Mammary epithelial cell (primary cell): ENCODE data around the gene TRAIP.

Source experiments
- EZH2 ChIP-seq: IDR thresholded peaks from 2 replicates; pipeline ENCODE4 v1.6.1; 2012; ENCODE audit warnings: low read length, inconsistent platforms, borderline replicate concordance
- TF ChIP-seq, protein P1 (sequence below), 2 donors: IDR thresholded peaks in 1 of 2; conservative IDR thresholded peaks in 1 of 2; 2 replicates each; pipeline ENCODE4 v1.5.1; 2011 to 2012; ENCODE audit warnings: inconsistent platforms in 2 of 2, low read length in 2 of 2, mild to moderate bottlenecking in 2 of 2, control low read depth in 1 of 2, low read depth in 1 of 2; ENCODE audit not compliant: insufficient read depth in 1 of 2; ENCODE audit errors: extremely low read depth in 1 of 2

DNA sequence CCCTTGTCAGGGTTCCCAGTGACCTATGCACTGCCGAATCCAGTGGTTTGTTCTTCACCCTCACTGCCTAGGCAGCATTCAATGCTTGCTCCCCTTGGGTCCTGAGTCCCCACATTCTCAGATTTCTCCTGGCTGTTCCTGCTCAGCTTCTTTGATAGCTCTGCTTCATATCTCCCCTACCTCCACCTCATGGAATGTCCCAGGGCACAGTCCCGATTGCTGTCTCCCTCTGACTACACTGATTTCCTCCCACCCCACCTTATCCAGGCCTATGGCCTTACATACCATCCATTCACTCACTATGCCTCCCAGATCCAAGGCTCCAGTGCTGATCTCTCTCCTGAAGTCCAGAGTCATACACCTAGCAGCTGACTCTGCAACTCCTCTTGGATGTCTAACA is 55.2 kb downstream of the TRAIP start:
- TF ChIP-seq, protein P1, sequence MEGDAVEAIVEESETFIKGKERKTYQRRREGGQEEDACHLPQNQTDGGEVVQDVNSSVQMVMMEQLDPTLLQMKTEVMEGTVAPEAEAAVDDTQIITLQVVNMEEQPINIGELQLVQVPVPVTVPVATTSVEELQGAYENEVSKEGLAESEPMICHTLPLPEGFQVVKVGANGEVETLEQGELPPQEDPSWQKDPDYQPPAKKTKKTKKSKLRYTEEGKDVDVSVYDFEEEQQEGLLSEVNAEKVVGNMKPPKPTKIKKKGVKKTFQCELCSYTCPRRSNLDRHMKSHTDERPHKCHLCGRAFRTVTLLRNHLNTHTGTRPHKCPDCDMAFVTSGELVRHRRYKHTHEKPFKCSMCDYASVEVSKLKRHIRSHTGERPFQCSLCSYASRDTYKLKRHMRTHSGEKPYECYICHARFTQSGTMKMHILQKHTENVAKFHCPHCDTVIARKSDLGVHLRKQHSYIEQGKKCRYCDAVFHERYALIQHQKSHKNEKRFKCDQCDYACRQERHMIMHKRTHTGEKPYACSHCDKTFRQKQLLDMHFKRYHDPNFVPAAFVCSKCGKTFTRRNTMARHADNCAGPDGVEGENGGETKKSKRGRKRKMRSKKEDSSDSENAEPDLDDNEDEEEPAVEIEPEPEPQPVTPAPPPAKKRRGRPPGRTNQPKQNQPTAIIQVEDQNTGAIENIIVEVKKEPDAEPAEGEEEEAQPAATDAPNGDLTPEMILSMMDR (conservative IDR thresholded peaks at IDR 0.05 in 1 of 2, IDR thresholded peaks at IDR 0.05 in 1 of 2; ENCODE audit: extremely low read depth in 1 of 2, insufficient read depth in 1 of 2, low read depth in 1 of 2, low read length in 2 of 2) = no peak
- TF ChIP-seq EZH2 = no peak
